ENCODE measurements around the gene ZNF423. TPM values are rescaled to one million over a fixed set of nuclear protein-coding genes. Genes with fewer than 3 reads are reported as not detected.

The ZNF423 gene
- total RNA-seq, 3 donors from 2014 or later (not counting 1 experiment from before 2014, with no cell fraction given): not detected

DNA sequence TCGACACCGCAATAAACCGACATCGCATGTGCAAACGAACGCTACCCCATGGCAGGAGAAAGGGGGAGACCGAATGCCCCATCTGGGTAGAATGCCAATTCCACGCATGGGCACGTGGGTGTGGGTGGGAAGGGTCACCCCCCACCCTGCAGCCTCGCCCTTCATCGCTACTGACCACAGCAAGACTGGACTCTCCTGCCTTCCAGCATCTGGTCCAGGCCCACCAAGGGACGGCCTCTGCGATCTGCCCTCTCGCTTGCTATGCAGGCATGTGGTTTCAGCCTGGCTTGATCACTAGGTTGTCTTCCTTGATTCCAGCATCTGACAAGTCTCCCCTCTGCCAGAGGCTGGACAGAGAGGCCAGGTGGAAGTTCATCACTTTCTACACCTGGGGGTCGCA is 323.0 kb downstream of the ZNF423 start:
- Mint-ChIP-seq H3K27me3 (ENCODE audit: low read depth in 2 of 2) (peaks cover 0 to 14% of the 10 kb centered on the region in 2 donors), H3K4me3 (no peak overlapping the region), H3K36me3 (no peaks in the 10 kb centered on the region), H3K4me1 (peaks cover 10% of the 10 kb centered on the region in 2 donors), H3K9me3 (no peaks in the 10 kb centered on the region), H3K27ac (no peak overlapping the region)
- Histone ChIP-seq H3K9me3 (ENCODE audit: control insufficient read depth, insufficient read depth, low read length) (no peaks in the 10 kb centered on the region), H3K4me3 (ENCODE audit: low read length) (no peak overlapping the region), H3K4me1 (ENCODE audit: control insufficient read depth, insufficient read depth, low read length) (peaks cover 3% of the 10 kb centered on the region), H3K36me3 (ENCODE audit: control insufficient read depth, insufficient read depth, low read length) (no peaks in the 10 kb centered on the region), H3K27ac (ENCODE audit: low read length) (no peak overlapping the region), H3K27me3 (ENCODE audit: control insufficient read depth, insufficient read depth, low read length) (no peaks in the 10 kb centered on the region)
- TF ChIP-seq CTCF (IDR thresholded peaks at IDR 0.05): no peak
- intact Hi-C loops (cut with micrococcal nuclease): no loop called here
- no peak for ATAC-seq
- 98% methylated on average over 15 of the region's 15 CpGs for WGBS (ENCODE audit: insufficient coverage)
- DNase-seq: no peak

GRCh38 chr16:49531931-49532840 is 323.7 kb downstream of the ZNF423 start:
- TF ChIP-seq CTCF (IDR thresholded peaks at IDR 0.05): no peak
- Histone ChIP-seq H3K4me1 (ENCODE audit: control insufficient read depth, insufficient read depth, low read length) (peaks cover 6% of the 10 kb centered on the region), H3K36me3 (ENCODE audit: control insufficient read depth, insufficient read depth, low read length) (no peaks in the 10 kb centered on the region), H3K27ac (ENCODE audit: low read length) (no peak overlapping the region), H3K4me3 (ENCODE audit: low read length) (no peak overlapping the region), H3K9me3 (ENCODE audit: control insufficient read depth, insufficient read depth, low read length) (no peaks in the 10 kb centered on the region), H3K27me3 (ENCODE audit: control insufficient read depth, insufficient read depth, low read length) (no peaks in the 10 kb centered on the region)
- Mint-ChIP-seq H3K36me3 (no peaks in the 10 kb centered on the region), H3K27ac (no peak overlapping the region), H3K4me1 (peaks cover 10 to 14% of the 10 kb centered on the region in 2 donors), H3K27me3 (ENCODE audit: low read depth in 2 of 2) (peaks cover 0 to 14% of the 10 kb centered on the region in 2 donors), H3K9me3 (no peaks in the 10 kb centered on the region), H3K4me3 (no peak overlapping the region)
- intact Hi-C loops (cut with micrococcal nuclease): no loop called here
- 70% methylated on average over 22 of the region's 22 CpGs for WGBS (ENCODE audit: insufficient coverage)
- DNase-seq (no peak), ATAC-seq (no peak)

GRCh38 chr16:49531425-49531824 is 324.5 kb downstream of the ZNF423 start:
- Histone ChIP-seq H3K27ac (ENCODE audit: low read length) (no peak overlapping the region), H3K4me3 (ENCODE audit: low read length) (no peak overlapping the region), H3K9me3 (ENCODE audit: control insufficient read depth, insufficient read depth, low read length) (no peaks in the 10 kb centered on the region), H3K36me3 (ENCODE audit: control insufficient read depth, insufficient read depth, low read length) (no peaks in the 10 kb centered on the region), H3K4me1 (ENCODE audit: control insufficient read depth, insufficient read depth, low read length) (peaks cover 6% of the 10 kb centered on the region), H3K27me3 (ENCODE audit: control insufficient read depth, insufficient read depth, low read length) (no peaks in the 10 kb centered on the region)
- H3K27me3 Mint-ChIP-seq (ENCODE audit: low read depth in 2 of 2): peaks cover 0 to 14% of the 10 kb centered on the region in 2 donors
- no peak for TF ChIP-seq CTCF (IDR thresholded peaks at IDR 0.05)
- H3K9me3 Mint-ChIP-seq: no peaks in the 10 kb centered on the region
- H3K27ac Mint-ChIP-seq: no peak overlapping the region
- H3K4me3 Mint-ChIP-seq: no peak overlapping the region
- DNase-seq (no peak), ATAC-seq (no peak)
- H3K4me1 Mint-ChIP-seq: peaks cover 10 to 14% of the 10 kb centered on the region in 2 donors
- intact Hi-C loops (cut with micrococcal nuclease): no loop called here
- H3K36me3 Mint-ChIP-seq: no peaks in the 10 kb centered on the region
- WGBS (ENCODE audit: insufficient coverage): 48% methylated on average over 2 of the region's 3 CpGs
